Hematopoietic multipotent progenitor cell treated with erythropoietin and hydrocortisone succinate and interleukin-3 and kit ligand, for 4 days (in vitro differentiated cells): ENCODE data around the gene EGFR.

Experiments
- DNase-seq: peaks from one replicate; pipeline ENCODE4 v3.0.0-alpha.2; 2015

EGFR gene

GRCh38 chr7:55131142-55131929, 112.5 kb downstream of the EGFR start:
- DNase-seq, result no peak

- no peak for DNase-seq
Measured at GRCh38 chr7:55132550-55132889, 113.7 kb downstream of the EGFR start.

GRCh38 chr7:55132890-55133551, 114.2 kb downstream of the EGFR start:
- DNase-seq, result no peak

GRCh38 chr7:55133630-55134358, 115.0 kb downstream of the EGFR start:
- no peak for DNase-seq

- DNase-seq, result no peak
Measured at GRCh38 chr7:55134359-55134725, 115.5 kb downstream of the EGFR start.

GRCh38 chr7:55134786-55135185, 116.0 kb downstream of the EGFR start:
- DNase-seq, result no peak

- DNase-seq, result no peak
Measured at GRCh38 chr7:55135462-55135861, 116.6 kb downstream of the EGFR start.

GRCh38 chr7:55138663-55139062, 119.8 kb downstream of the EGFR start:
- DNase-seq, result no peak

- DNase-seq, result no peak
Measured at GRCh38 chr7:55140221-55140940, 121.6 kb downstream of the EGFR start.

- DNase-seq, result no peak
Measured at GRCh38 chr7:55140941-55141278, 122.1 kb downstream of the EGFR start.

- no peak for DNase-seq
Measured at GRCh38 chr7:55142919-55143600, 124.2 kb downstream of the EGFR start.

- peak; percentile 5 for DNase-seq
Measured at GRCh38 chr7:55144333-55145317, 125.8 kb downstream of the EGFR start.

- DNase-seq, result no peak
Measured at GRCh38 chr7:55145606-55146005, 126.8 kb downstream of the EGFR start.

GRCh38 chr7:55147101-55147500, 128.3 kb downstream of the EGFR start:
- DNase-seq, result no peak

- no peak for DNase-seq
Measured at GRCh38 chr7:55147736-55148135, 128.9 kb downstream of the EGFR start.

GRCh38 chr7:55148571-55148970, 129.8 kb downstream of the EGFR start:
- DNase-seq, result no peak

- no peak for DNase-seq
Measured at GRCh38 chr7:55149001-55149400, 130.2 kb downstream of the EGFR start.

GRCh38 chr7:55150166-55150565, 131.3 kb downstream of the EGFR start:
- no peak for DNase-seq

- no peak for DNase-seq
Measured at GRCh38 chr7:55150709-55151451, 132.1 kb downstream of the EGFR start.

- DNase-seq, result no peak
Measured at GRCh38 chr7:55152516-55152915, 133.7 kb downstream of the EGFR start.

- no peak for DNase-seq
Measured at GRCh38 chr7:55154096-55154495, 135.3 kb downstream of the EGFR start.
